HG02852 (cell line): ENCODE data around the gene CD320.
"Not testable (repeated sequence)": the region's sequence is repeated elsewhere in the genome, so short reads cannot be mapped to it uniquely, and the experiment has no call there.

ENCODE experiments used
- ATAC-seq: cut with Tn5 transposase; IDR thresholded peaks from one replicate; pipeline ENCODE4 v1.9.1; 2021; ENCODE audit warnings: mild to moderate bottlenecking, moderate library complexity; ENCODE audit not compliant: unreplicated experiment

Gene CD320

GRCh38 chr19:8333767-8334457, 25.8 kb upstream of the CD320 start:
- ATAC-seq = no peak

- ATAC-seq = no peak
These were observed 25.0 kb upstream of the CD320 start for GRCh38 chr19:8332976-8333766.

GRCh38 chr19:8331263-8331845, 23.2 kb upstream of the CD320 start:
- no peak for ATAC-seq

GRCh38 chr19:8329996-8330395, 21.8 kb upstream of the CD320 start:
- ATAC-seq = no peak

GRCh38 chr19:8325454-8325853, 17.3 kb upstream of the CD320 start:
- no peak for ATAC-seq

GRCh38 chr19:8324186-8325050, 16.3 kb upstream of the CD320 start:
- ATAC-seq = no peak

GRCh38 chr19:8323781-8324185, 15.6 kb upstream of the CD320 start:
- no peak for ATAC-seq

- ATAC-seq = no peak
These were observed 14.5 kb upstream of the CD320 start for GRCh38 chr19:8322638-8322997.

GRCh38 chr19:8321986-8322637, 14.0 kb upstream of the CD320 start:
- no peak for ATAC-seq

- ATAC-seq = peak; percentile 87
These were observed 13.2 kb upstream of the CD320 start, which contains the start of the genes NDUFA7 and RPS28 for GRCh38 chr19:8321067-8321985. Gene NDUFA7, minus strand, starts transcription at chr19:8321375. Its CDS starts 17 bp downstream, at chr19:8321358. Gene RPS28, plus strand, starts transcription at chr19:8321496. Its CDS starts 35 bp downstream, at chr19:8321531.

- peak; percentile 8 for ATAC-seq
These were observed 12.5 kb upstream of the CD320 start for GRCh38 chr19:8320564-8321066.

- ATAC-seq = no peak
These were observed 11.8 kb upstream of the CD320 start for GRCh38 chr19:8319807-8320520.

- not testable (repeated sequence) for ATAC-seq
These were observed 10.7 kb upstream of the CD320 start for GRCh38 chr19:8318835-8319234.

- no peak for ATAC-seq
These were observed 8.4 kb upstream of the CD320 start for GRCh38 chr19:8316351-8317125.

- not testable (repeated sequence) for ATAC-seq
These were observed 7.0 kb upstream of the CD320 start for GRCh38 chr19:8314981-8315640.

- no peak for ATAC-seq
These were observed 3.5 kb upstream of the CD320 start for GRCh38 chr19:8311461-8312260.
